GM21390 (cell line): ENCODE results near the gene OR2H1.
"Not testable (repeated sequence)": the region's sequence is repeated elsewhere in the genome, so short reads cannot be mapped to it uniquely, and the experiment has no call there.

Experiments
- ATAC-seq: cut with Tn5 transposase; IDR thresholded peaks from one replicate; pipeline ENCODE4 v1.9.1; 2021; ENCODE audit not compliant: unreplicated experiment

The OR2H1 gene

GRCh38 chr6:29456971-29457370 is at the start of gene OR2H1, which contains the start of gene OR11A1:
Gene OR2H1 (plus strand): TSS chr6:29457155. CDS start chr6:29461770, 4,615 bp downstream.
Gene OR11A1 (minus strand): TSS chr6:29457071. CDS start chr6:29427641, 29,430 bp downstream.
- ATAC-seq, result no peak

GRCh38 chr6:29414588-29414987 is 42.4 kb upstream of the OR2H1 start, which contains the start of gene OR12D1:
Gene OR12D1 (plus strand): TSS chr6:29414928.
- ATAC-seq, result no peak

- ATAC-seq, result no peak
Observed at GRCh38 chr6:29419516-29419915, 37.4 kb upstream of the OR2H1 start.

GRCh38 chr6:29424168-29424567 is 32.8 kb upstream of the OR2H1 start:
- ATAC-seq, result no peak

- ATAC-seq, result no peak
Observed at GRCh38 chr6:29424575-29424974, 32.4 kb upstream of the OR2H1 start.

GRCh38 chr6:29425075-29425474 is 31.9 kb upstream of the OR2H1 start:
- no peak for ATAC-seq

- no peak for ATAC-seq
Observed at GRCh38 chr6:29426654-29427053, 30.3 kb upstream of the OR2H1 start.

GRCh38 chr6:29436730-29437129 is 20.2 kb upstream of the OR2H1 start:
- ATAC-seq, result not testable (repeated sequence)

- ATAC-seq, result no peak
Observed at GRCh38 chr6:29439006-29439405, 17.9 kb upstream of the OR2H1 start, which contains the start of gene OR10C1. Gene OR10C1 (plus strand): TSS chr6:29439306. CDS start chr6:29440016, 710 bp downstream.

- no peak for ATAC-seq
Observed at GRCh38 chr6:29442719-29443118, 14.2 kb upstream of the OR2H1 start.

GRCh38 chr6:29444031-29444430 is 12.9 kb upstream of the OR2H1 start:
- ATAC-seq, result not testable (repeated sequence)

GRCh38 chr6:29447670-29448069 is 9.3 kb upstream of the OR2H1 start:
- no peak for ATAC-seq

- ATAC-seq, result no peak
Observed at GRCh38 chr6:29451471-29452193, 5.3 kb upstream of the OR2H1 start.

- no peak for ATAC-seq
Observed at GRCh38 chr6:29461021-29461814, 4.3 kb downstream of the OR2H1 start.

- no peak for ATAC-seq
Observed at GRCh38 chr6:29462022-29462421, 5.1 kb downstream of the OR2H1 start.

GRCh38 chr6:29465279-29465678 is 8.3 kb downstream of the OR2H1 start:
- ATAC-seq, result no peak

GRCh38 chr6:29465801-29466200 is 8.8 kb downstream of the OR2H1 start:
- no peak for ATAC-seq

- no peak for ATAC-seq
Observed at GRCh38 chr6:29466241-29466640, 9.3 kb downstream of the OR2H1 start.

GRCh38 chr6:29474996-29475395 is 18.0 kb downstream of the OR2H1 start:
- no peak for ATAC-seq

GRCh38 chr6:29477923-29478450 is 21.0 kb downstream of the OR2H1 start:
- no peak for ATAC-seq

GRCh38 chr6:29478740-29479139 is 21.8 kb downstream of the OR2H1 start:
- no peak for ATAC-seq

GRCh38 chr6:29479560-29479959 is 22.6 kb downstream of the OR2H1 start:
- no peak for ATAC-seq
